K562 (cell line): ENCODE data around the gene ESD. TPM values are rescaled to one million over a fixed set of nuclear protein-coding genes. Genes with fewer than 3 reads are reported as not detected.

ENCODE experiments used
- polyA plus RNA-seq, 8 experiments: library from polyadenylated mRNA; depleted of rRNA in 4 of 8; stranded (reverse) in 5 of 8; unstranded in 3 of 8; fragments of >200 nt; fragmentation: Nextera tagmentation in 2 of 8; fragmentation: Illumina TruSeq in 1 of 8; extraction: Ambion mirVana in 2 of 8; extraction: Trizol in 1 of 8; gene quantifications; 2 replicates each; pipeline versions ENCODE4 v1.2.1 to v1.2.3, GENCODE V29; 2011 to 2014; ENCODE audit warnings: inconsistent platforms in 1 of 8, missing spikeins in 1 of 8
- total RNA-seq, 7 experiments: library from RNA; depleted of rRNA in 6 of 7; stranded (reverse); fragments of >200 nt in 6 of 7; fragmentation: Illumina TruSeq in 2 of 7; extraction: Trizol in 2 of 7; gene quantifications; 2 replicates each; pipeline versions ENCODE4 v1.2.1 to v1.2.3, GENCODE V29; 2011 to 2021; ENCODE audit warnings: low replicate concordance in 1 of 7

ESD gene
- total and polyA plus RNA-seq, 9 of the 15 experiments (the other 6 are each of a cell fraction or from before 2014, with no cell fraction given) = 88.9 to 402 (median 232) TPM

Other genes starting within 250 kb of the ESD start
- 2.5 and 3.2 TPM in 2 replicates for gene LRCH1, start 244.0 kb downstream of the ESD start, total RNA-seq (2014; rRNA removed)
- 3.7 and 4.3 TPM in 2 replicates for gene LRCH1, start 244.0 kb downstream of the ESD start, total RNA-seq (2014; rRNA removed; fragmentation: Illumina TruSeq; extraction: Trizol)
- 3.9 and 4.2 TPM in 2 replicates for gene LRCH1, start 244.0 kb downstream of the ESD start, total RNA-seq (2015; rRNA removed; fragmentation: Illumina TruSeq; extraction: Trizol)
- gene LRCH1, start 244.0 kb downstream of the ESD start, total RNA-seq (2021) = 5.7 and 6.5 TPM in 2 replicates
- 5.2 and 6.8 TPM in 2 replicates for gene LRCH1, start 244.0 kb downstream of the ESD start, polyA plus RNA-seq (2011; rRNA removed)
- 4.1 and 4.7 TPM in 2 replicates for gene LRCH1, start 244.0 kb downstream of the ESD start, polyA plus RNA-seq (2014; fragmentation: Illumina TruSeq; extraction: Trizol)
- 1 to 10 TPM; 1.1 to 1.2 TPM for gene LRCH1, start 244.0 kb downstream of the ESD start, polyA plus RNA-seq (2014; fragmentation: Nextera tagmentation; extraction: Ambion mirVana)
- gene LRCH1, start 244.0 kb downstream of the ESD start, polyA plus RNA-seq (2014; rRNA removed) = 3.3 TPM in 2 replicates
- not detected in 2 replicates for gene HTR2A, start 99.9 kb upstream of the ESD start, total RNA-seq (2014; rRNA removed)
- gene HTR2A, start 99.9 kb upstream of the ESD start, total RNA-seq (2014; rRNA removed; fragmentation: Illumina TruSeq; extraction: Trizol) = not detected in 2 replicates
- not detected in 2 replicates for gene HTR2A, start 99.9 kb upstream of the ESD start, total RNA-seq (2015; rRNA removed; fragmentation: Illumina TruSeq; extraction: Trizol)
- gene HTR2A, start 99.9 kb upstream of the ESD start, total RNA-seq (2021) = not detected in 2 replicates
- not detected in 2 replicates for gene HTR2A, start 99.9 kb upstream of the ESD start, polyA plus RNA-seq (2011; rRNA removed)
- not detected in 2 replicates for gene HTR2A, start 99.9 kb upstream of the ESD start, polyA plus RNA-seq (2014; fragmentation: Illumina TruSeq; extraction: Trizol)
- gene HTR2A, start 99.9 kb upstream of the ESD start, polyA plus RNA-seq (2014; fragmentation: Nextera tagmentation; extraction: Ambion mirVana) = not detected
- not detected in 2 replicates for gene HTR2A, start 99.9 kb upstream of the ESD start, polyA plus RNA-seq (2014; rRNA removed)